ENCODE data around the gene SEMA5A. TPM values are rescaled to one million over a fixed set of nuclear protein-coding genes. Genes with fewer than 3 reads are reported as not detected.

Gene SEMA5A
- total RNA-seq, 1 donor from 2014 or later, result 189 TPM

DNA sequence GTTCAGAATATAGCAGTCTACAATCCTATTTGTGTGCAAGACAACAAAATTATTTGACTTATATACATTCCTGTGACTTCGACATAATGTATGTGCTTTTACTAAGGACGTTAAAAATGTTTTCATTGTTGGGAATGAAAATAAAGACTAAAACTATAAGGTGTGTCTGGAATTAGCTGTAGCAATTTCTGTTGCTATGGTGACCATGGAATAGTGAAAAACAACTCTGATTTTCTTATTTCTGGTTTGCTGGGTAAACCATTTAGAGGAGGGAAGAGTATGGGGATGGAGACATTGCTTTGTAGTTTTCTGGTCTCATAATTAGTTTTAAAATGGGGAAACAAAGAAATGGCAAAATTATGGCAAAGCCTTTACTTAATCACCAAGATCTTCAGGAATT is 343.2 kb downstream of the SEMA5A start:
- no peak overlapping the region for H3K4me3 Mint-ChIP-seq (ENCODE audit: unreplicated experiment)
- DNase-seq (ENCODE audit: extremely low spot score, unreplicated experiment), result no peak
- TF ChIP-seq, protein P1, sequence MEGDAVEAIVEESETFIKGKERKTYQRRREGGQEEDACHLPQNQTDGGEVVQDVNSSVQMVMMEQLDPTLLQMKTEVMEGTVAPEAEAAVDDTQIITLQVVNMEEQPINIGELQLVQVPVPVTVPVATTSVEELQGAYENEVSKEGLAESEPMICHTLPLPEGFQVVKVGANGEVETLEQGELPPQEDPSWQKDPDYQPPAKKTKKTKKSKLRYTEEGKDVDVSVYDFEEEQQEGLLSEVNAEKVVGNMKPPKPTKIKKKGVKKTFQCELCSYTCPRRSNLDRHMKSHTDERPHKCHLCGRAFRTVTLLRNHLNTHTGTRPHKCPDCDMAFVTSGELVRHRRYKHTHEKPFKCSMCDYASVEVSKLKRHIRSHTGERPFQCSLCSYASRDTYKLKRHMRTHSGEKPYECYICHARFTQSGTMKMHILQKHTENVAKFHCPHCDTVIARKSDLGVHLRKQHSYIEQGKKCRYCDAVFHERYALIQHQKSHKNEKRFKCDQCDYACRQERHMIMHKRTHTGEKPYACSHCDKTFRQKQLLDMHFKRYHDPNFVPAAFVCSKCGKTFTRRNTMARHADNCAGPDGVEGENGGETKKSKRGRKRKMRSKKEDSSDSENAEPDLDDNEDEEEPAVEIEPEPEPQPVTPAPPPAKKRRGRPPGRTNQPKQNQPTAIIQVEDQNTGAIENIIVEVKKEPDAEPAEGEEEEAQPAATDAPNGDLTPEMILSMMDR (IDR thresholded peaks at IDR 0.05), result no peak
- H3K36me3 Mint-ChIP-seq (ENCODE audit: unreplicated experiment), result peaks cover 39% of the 10 kb centered on the region
- H3K27me3 Mint-ChIP-seq (ENCODE audit: unreplicated experiment), result no peaks in the 10 kb centered on the region
- no peaks in the 10 kb centered on the region for H3K9me3 Mint-ChIP-seq (ENCODE audit: unreplicated experiment)
- no peak overlapping the region for H3K27ac Mint-ChIP-seq (ENCODE audit: unreplicated experiment)
- peaks cover 37% of the 10 kb centered on the region for H3K4me1 Mint-ChIP-seq (ENCODE audit: unreplicated experiment)

DNA sequence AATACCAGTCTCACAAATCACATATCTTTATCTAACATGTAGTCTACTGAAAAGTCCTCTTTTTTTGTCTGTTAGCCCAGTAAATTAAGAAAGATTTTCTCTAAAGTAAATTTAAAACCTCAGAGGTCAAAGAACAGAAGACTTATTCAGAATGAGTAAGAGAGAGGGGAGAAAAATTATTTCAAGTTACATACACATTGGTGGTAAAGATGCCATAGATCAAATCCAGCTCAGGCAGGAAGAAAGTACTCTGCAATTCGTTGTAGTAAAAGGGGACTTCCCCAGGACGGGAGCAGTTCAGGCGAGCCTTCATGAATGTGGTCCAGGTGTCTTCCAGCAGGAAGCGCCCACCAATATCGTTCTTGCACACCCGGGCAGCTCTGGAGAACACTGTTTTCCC is 344.1 kb downstream of the SEMA5A start:
- Mint-ChIP-seq H3K4me3 (ENCODE audit: unreplicated experiment) (no peak overlapping the region), H3K27me3 (ENCODE audit: unreplicated experiment) (no peaks in the 10 kb centered on the region), H3K4me1 (ENCODE audit: unreplicated experiment) (peaks cover 44% of the 10 kb centered on the region), H3K27ac (ENCODE audit: unreplicated experiment) (no peak overlapping the region), H3K36me3 (ENCODE audit: unreplicated experiment) (peaks cover 43% of the 10 kb centered on the region), H3K9me3 (ENCODE audit: unreplicated experiment) (no peaks in the 10 kb centered on the region)
- no peak for DNase-seq (ENCODE audit: extremely low spot score, unreplicated experiment)
- TF ChIP-seq, protein P1 (IDR thresholded peaks at IDR 0.05), result no peak

DNA sequence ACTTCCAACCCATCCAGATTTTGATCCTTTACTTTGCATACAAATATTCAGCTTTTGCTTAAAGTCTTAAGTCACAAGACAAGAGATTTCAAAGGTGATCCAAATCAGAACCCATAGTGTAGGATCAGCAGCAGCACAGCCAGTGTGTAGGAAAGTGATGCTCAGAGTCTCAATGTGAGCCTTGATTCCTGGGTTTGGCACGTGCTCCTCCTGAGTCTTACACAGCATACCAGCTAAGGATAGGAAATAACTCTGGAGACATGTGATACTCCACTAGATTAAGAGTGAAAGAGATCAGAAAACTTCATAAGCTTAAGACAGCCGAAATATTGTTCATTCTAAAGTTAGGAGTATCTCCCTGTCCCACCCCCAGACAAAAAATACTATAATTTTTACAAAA is 344.9 kb downstream of the SEMA5A start:
- H3K4me1 Mint-ChIP-seq (ENCODE audit: unreplicated experiment), result peaks cover 42% of the 10 kb centered on the region
- TF ChIP-seq, protein P1 (IDR thresholded peaks at IDR 0.05), result no peak
- no peaks in the 10 kb centered on the region for H3K27me3 Mint-ChIP-seq (ENCODE audit: unreplicated experiment)
- H3K36me3 Mint-ChIP-seq (ENCODE audit: unreplicated experiment), result peaks cover 48% of the 10 kb centered on the region
- H3K9me3 Mint-ChIP-seq (ENCODE audit: unreplicated experiment), result no peaks in the 10 kb centered on the region
- no peak overlapping the region for H3K4me3 Mint-ChIP-seq (ENCODE audit: unreplicated experiment)
- DNase-seq (ENCODE audit: extremely low spot score, unreplicated experiment), result no peak
- H3K27ac Mint-ChIP-seq (ENCODE audit: unreplicated experiment), result no peak overlapping the region

DNA sequence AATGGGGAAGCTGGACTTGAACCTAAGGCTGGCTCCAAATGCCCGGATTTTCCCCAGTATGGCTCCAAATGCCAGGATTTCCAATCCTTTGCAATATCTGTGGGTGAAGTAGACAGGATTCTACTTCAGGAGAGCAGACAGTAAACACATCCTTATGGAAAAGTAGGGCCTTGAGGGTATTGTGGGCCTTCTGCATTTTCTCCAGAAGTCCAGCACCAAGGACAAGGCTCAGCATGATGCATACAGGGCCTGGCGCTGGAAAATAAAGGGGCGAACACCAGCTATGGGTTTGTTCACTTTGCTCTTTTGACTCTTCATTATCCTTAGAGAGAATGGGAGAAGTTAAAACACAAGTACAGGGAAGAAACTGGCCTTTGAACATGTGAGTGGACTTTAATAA is 347.5 kb downstream of the SEMA5A start:
- no peak overlapping the region for H3K27ac Mint-ChIP-seq (ENCODE audit: unreplicated experiment)
- no peak for DNase-seq (ENCODE audit: extremely low spot score, unreplicated experiment)

DNA sequence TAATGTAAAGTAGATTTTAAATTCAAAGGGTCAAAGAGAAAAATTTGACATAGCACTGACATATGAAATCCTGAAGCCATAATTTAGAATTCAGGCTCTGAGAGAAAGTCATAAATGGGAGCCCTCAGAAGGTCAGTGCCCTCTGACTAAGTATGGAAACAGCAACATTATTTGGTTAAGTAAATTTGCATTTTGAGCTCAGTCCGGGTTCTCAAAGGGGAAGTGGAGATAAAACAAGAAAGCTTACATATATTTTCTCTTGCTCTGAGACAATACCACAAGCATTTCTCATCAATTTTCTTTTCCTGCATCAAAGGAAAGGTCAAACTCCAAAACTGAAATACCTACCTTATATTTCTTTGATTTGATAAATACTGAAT is 348.0 kb downstream of the SEMA5A start:
- Mint-ChIP-seq H3K36me3 (ENCODE audit: unreplicated experiment) (peaks cover 55% of the 10 kb centered on the region), H3K27ac (ENCODE audit: unreplicated experiment) (peak overlapping the region; percentile 38), H3K9me3 (ENCODE audit: unreplicated experiment) (no peaks in the 10 kb centered on the region), H3K27me3 (ENCODE audit: unreplicated experiment) (no peaks in the 10 kb centered on the region), H3K4me1 (ENCODE audit: unreplicated experiment) (peaks cover 44% of the 10 kb centered on the region), H3K4me3 (ENCODE audit: unreplicated experiment) (no peak overlapping the region)
- TF ChIP-seq, protein P1 (IDR thresholded peaks at IDR 0.05), result no peak
- DNase-seq (ENCODE audit: extremely low spot score, unreplicated experiment), result no peak

More for the DNA sequence above, 347.5 kb downstream of the SEMA5A start:
- Mint-ChIP-seq H3K4me3 (ENCODE audit: unreplicated experiment) (no peak overlapping the region), H3K27me3 (ENCODE audit: unreplicated experiment) (no peaks in the 10 kb centered on the region), H3K4me1 (ENCODE audit: unreplicated experiment) (peaks cover 44% of the 10 kb centered on the region), H3K36me3 (ENCODE audit: unreplicated experiment) (peaks cover 51% of the 10 kb centered on the region), H3K9me3 (ENCODE audit: unreplicated experiment) (no peaks in the 10 kb centered on the region)
- TF ChIP-seq, protein P1 (IDR thresholded peaks at IDR 0.05), result no peak
